Measurements from ENCODE around the gene ARHGAP45.

ARHGAP45 gene

DNA sequence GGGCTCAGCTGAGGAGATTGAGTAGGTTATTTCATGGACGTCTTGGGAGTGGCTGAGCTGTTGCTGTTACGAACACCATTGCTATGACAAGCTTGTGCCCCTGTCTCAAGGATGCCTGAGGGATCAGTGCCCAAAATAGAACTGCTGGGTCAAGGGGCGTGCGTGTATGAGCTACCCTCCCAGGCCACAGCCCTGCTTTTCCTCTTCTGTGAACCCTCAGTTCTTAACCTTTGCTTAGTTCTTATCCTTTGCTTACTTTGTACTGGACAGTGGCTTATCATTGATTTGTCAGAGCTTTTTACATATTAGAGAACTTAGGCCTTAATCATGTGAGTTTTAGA lies 9.0 kb downstream of the ARHGAP45 start:
- no peaks in the 10 kb centered on the region for H3K9me3 ChIP-seq (ENCODE audit: control insufficient read depth, insufficient read depth, low read length)
- H3K27ac ChIP-seq (ENCODE audit: low read depth, low read length) = peak overlapping the region; percentile 89
- peak overlapping the region; percentile 98 for H3K4me2 ChIP-seq (ENCODE audit: low read length)
- H3K36me3 ChIP-seq (ENCODE audit: control insufficient read depth, low read length) = peaks cover 68% of the 10 kb centered on the region
- peaks cover 45% of the 10 kb centered on the region for H3K79me2 ChIP-seq (ENCODE audit: control insufficient read depth, low read length)
- no peaks in the 10 kb centered on the region for H3K9me2 ChIP-seq (replicated peaks; ENCODE audit: control insufficient read depth, low read length)
- no peaks in the 10 kb centered on the region for H4K20me1 ChIP-seq (ENCODE audit: control insufficient read depth, insufficient read depth, low read depth, low read length)
- no peak for TF ChIP-seq EZH2phosphoT487 (IDR thresholded peaks at IDR 0.05; ENCODE audit: borderline replicate concordance, low read length)
- TF ChIP-seq, protein P1, sequence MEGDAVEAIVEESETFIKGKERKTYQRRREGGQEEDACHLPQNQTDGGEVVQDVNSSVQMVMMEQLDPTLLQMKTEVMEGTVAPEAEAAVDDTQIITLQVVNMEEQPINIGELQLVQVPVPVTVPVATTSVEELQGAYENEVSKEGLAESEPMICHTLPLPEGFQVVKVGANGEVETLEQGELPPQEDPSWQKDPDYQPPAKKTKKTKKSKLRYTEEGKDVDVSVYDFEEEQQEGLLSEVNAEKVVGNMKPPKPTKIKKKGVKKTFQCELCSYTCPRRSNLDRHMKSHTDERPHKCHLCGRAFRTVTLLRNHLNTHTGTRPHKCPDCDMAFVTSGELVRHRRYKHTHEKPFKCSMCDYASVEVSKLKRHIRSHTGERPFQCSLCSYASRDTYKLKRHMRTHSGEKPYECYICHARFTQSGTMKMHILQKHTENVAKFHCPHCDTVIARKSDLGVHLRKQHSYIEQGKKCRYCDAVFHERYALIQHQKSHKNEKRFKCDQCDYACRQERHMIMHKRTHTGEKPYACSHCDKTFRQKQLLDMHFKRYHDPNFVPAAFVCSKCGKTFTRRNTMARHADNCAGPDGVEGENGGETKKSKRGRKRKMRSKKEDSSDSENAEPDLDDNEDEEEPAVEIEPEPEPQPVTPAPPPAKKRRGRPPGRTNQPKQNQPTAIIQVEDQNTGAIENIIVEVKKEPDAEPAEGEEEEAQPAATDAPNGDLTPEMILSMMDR (IDR thresholded peaks at IDR 0.05; ENCODE audit: low read depth, low read length, poor library complexity, severe bottlenecking) = no peak
- no peaks in the 10 kb centered on the region for H3K27me3 ChIP-seq (ENCODE audit: control insufficient read depth, low read length)
- peaks cover 26% of the 10 kb centered on the region for H3F3A ChIP-seq (ENCODE audit: control insufficient read depth, insufficient read depth)
- peaks cover 50% of the 10 kb centered on the region for H3K4me1 ChIP-seq (ENCODE audit: control insufficient read depth, low read length)
- H3K4me3 ChIP-seq (ENCODE audit: low read length) = peak overlapping the region; percentile 75; the same call in 1 of the 2 replicates

- Histone ChIP-seq H3K9me3 (ENCODE audit: control insufficient read depth, insufficient read depth, low read length) (no peaks in the 10 kb centered on the region), H4K20me1 (ENCODE audit: control insufficient read depth, insufficient read depth, low read depth, low read length) (no peaks in the 10 kb centered on the region), H3K4me3 (ENCODE audit: low read length) (peak overlapping the region; percentile 51), H3K79me2 (ENCODE audit: control insufficient read depth, low read length) (peaks cover 39% of the 10 kb centered on the region), H3K36me3 (ENCODE audit: control insufficient read depth, low read length) (peaks cover 77% of the 10 kb centered on the region), H3K4me1 (ENCODE audit: control insufficient read depth, low read length) (peaks cover 54% of the 10 kb centered on the region), H3K27ac (ENCODE audit: low read depth, low read length) (peak overlapping the region; percentile 89), H3K4me2 (ENCODE audit: low read length) (peak overlapping the region; percentile 66), H3F3A (ENCODE audit: control insufficient read depth, insufficient read depth) (peaks cover 26% of the 10 kb centered on the region), H3K9me2 (replicated peaks; ENCODE audit: control insufficient read depth, low read length) (no peaks in the 10 kb centered on the region), H3K27me3 (ENCODE audit: control insufficient read depth, low read length) (no peaks in the 10 kb centered on the region)
- TF ChIP-seq, protein P1 (IDR thresholded peaks at IDR 0.05; ENCODE audit: low read depth, low read length, poor library complexity, severe bottlenecking) = no peak
- TF ChIP-seq EZH2phosphoT487 (IDR thresholded peaks at IDR 0.05; ENCODE audit: borderline replicate concordance, low read length) = no peak
Observed at GRCh38 chr19:1076951-1077350, 10.0 kb downstream of the ARHGAP45 start.

DNA sequence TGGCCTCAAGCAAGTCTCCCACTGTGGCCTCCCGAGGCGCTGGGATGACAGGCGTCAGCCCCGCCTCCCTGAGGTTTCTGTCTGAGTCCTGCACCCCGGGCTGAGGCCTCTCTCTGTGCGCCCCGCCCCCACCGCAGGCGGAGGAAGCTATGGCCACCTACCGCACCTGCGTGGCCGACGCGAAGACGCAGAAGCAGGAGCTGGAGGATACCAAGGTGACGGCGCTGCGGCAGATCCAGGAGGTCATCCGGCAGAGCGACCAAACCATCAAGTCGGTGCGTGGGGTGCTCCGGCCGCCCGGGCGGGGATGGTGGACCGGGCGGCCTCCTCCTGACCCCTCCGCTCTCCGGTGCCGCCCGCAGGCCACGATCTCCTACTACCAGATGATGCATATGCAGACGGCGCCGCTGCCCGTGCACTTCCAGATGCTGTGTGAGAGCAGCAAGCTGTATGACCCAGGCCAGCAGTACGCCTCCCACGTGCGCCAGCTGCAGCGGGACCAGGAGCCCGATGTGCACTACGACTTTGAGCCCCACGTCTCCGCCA lies 12.7 kb downstream of the ARHGAP45 start:
- Histone ChIP-seq H3K27ac (ENCODE audit: low read depth, low read length) (no peak overlapping the region), H3K9me3 (ENCODE audit: control insufficient read depth, insufficient read depth, low read length) (no peaks in the 10 kb centered on the region), H3K79me2 (ENCODE audit: control insufficient read depth, low read length) (peaks cover 24% of the 10 kb centered on the region), H3K4me3 (ENCODE audit: low read length) (no peak overlapping the region), H3K36me3 (ENCODE audit: control insufficient read depth, low read length) (peaks cover 78% of the 10 kb centered on the region), H3K4me2 (ENCODE audit: low read length) (no peak overlapping the region), H3F3A (ENCODE audit: control insufficient read depth, insufficient read depth) (peaks cover 16% of the 10 kb centered on the region), H3K4me1 (ENCODE audit: control insufficient read depth, low read length) (peaks cover 47% of the 10 kb centered on the region), H3K9me2 (replicated peaks; ENCODE audit: control insufficient read depth, low read length) (no peaks in the 10 kb centered on the region), H3K27me3 (ENCODE audit: control insufficient read depth, low read length) (no peaks in the 10 kb centered on the region), H4K20me1 (ENCODE audit: control insufficient read depth, insufficient read depth, low read depth, low read length) (peaks cover 4% of the 10 kb centered on the region; the same call in 1 of the 2 replicates)
- TF ChIP-seq, protein P1 (IDR thresholded peaks at IDR 0.05; ENCODE audit: low read depth, low read length, poor library complexity, severe bottlenecking) = no peak
- TF ChIP-seq EZH2phosphoT487 (IDR thresholded peaks at IDR 0.05; ENCODE audit: borderline replicate concordance, low read length) = no peak

Data from DOHH2 (cell line).